HG02798 (cell line): ENCODE measurements around the gene SMC2.

Experiments used
- ATAC-seq: cut with Tn5 transposase; IDR thresholded peaks from one replicate; pipeline ENCODE4 v1.9.1; 2021; ENCODE audit warnings: mild to moderate bottlenecking; ENCODE audit not compliant: unreplicated experiment, poor library complexity

Gene SMC2

DNA sequence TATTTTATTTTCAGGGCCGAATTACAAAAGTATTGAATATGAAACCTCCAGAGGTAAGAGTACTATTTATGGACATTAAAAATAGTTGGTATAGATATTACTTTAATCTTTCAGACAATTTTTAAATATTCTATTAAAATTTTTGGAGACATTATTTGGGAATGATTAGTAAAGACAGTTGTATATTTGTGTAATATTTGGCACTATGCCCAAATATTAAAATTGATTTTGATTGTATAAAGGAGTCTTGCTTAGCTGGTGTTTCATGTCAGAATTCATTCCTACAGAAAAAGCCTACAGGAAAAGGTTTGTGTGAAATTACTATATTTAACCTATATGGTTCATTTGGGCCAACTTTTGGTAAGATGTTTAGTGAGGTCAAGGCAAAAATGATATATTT lies 5.5 kb downstream of the SMC2 start:
- ATAC-seq = no peak

DNA sequence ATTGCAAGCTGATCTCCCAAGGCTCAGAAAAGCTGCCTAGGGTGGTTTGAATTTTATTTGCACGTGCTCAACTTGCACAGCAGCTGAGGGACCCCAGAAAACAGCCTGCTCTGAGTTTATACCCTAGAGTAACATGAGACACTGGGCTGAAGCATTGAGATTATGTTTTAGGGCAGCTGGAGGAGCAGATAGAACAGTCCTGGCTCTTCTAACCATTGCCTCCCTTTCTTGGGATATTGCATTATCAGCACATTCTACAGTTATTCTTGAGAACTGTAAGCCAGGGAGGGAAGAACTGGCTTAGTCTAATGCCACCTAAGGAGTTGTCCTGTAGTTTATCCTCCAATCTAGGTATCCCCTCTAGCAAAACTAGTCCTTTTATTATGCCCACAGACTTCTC lies 10.3 kb downstream of the SMC2 start:
- ATAC-seq = no peak

DNA sequence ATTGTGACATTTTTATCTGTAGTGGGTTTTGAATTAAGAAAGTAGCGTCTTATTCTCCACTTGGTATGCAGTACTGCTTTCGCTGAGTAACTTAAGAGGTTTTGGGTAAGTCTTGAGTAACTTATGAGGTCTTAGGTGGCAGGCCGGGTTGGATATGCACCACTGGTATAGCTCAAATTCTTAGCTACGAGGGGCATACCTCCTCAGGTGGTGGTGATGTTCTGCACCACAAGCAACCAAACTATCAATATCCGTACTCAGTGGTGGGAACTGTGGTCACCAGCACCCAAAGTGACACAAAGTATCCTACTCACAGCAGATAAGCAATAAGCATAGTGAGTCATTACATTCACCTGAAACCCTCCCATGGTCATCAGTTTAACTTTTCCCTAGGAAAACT lies 13.7 kb downstream of the SMC2 start:
- no peak for ATAC-seq

DNA sequence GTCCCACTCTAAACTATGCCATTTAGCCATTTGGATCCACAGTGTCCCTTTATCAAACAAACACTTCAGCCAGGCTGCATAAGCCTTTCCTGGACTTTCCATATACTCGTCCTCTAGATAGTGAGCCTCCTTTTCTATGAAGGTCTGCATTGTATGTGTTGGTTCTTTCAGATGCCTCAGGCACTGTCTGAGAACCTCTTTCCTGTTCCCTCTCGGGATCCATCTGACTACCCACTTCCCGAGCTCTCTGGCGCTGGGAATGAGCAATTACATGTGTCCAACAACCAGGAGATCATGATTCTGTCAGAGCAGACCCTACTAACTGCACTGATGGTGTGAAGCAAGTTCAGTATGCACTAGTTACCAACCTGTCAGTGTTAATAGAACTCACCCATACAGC lies 14.2 kb downstream of the SMC2 start:
- ATAC-seq = no peak

DNA sequence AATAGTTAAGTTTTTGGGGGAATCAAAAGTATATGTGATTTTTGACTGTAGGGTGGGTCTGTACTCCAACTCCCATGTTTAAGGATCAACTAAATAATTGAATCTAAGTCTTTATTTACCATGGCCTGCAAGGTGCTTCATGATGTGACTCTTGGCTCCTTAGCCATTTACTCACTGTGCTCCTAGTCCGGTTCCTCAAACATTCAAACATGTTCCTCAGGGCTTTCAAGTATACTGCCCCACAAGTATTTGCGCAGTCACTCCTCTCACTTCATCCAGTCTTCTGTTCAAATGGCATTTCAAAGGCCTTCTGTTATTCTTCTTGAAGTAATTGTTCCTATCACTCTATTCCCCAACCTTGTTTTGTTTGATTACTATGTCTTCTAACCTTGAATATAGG lies 16.4 kb downstream of the SMC2 start:
- no peak for ATAC-seq

DNA sequence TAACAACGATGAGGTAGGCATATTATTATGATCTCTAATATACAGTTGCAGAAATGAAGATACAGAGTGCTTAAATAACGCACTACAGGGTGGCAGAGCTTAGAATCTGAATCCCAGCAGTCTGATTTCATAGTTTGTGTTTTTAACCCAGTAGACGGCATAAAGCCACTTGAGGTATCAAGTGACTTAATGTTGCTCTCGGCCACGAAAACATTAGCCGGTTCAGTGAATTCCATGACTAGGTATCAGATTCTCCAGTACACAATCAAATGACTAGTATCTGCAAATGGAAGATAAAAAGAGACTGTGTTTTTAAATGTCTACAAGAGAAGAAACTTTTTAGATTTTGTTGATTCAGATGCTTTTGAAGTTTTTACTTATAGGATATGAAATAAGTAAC lies 24.8 kb downstream of the SMC2 start:
- ATAC-seq = no peak

DNA sequence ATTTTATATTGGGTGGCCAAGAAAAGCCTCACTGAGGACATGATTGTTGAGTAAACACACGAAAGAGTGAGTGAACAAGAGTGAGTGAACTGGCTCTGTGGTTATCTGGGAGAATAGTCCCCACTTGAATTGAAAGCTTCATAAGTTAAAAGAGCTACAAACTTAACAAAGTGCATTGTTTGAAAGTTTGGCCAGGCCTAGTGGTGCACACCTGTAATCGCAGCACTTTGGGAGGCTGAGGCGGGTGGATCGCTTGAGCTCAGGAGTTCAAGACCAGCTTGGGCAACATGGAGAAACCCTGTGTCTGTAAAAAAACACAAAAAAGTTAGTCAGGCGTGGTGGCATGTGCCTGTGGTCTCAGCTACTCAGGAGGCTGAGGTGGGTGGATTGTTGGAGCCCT lies 26.9 kb downstream of the SMC2 start:
- ATAC-seq = no peak

DNA sequence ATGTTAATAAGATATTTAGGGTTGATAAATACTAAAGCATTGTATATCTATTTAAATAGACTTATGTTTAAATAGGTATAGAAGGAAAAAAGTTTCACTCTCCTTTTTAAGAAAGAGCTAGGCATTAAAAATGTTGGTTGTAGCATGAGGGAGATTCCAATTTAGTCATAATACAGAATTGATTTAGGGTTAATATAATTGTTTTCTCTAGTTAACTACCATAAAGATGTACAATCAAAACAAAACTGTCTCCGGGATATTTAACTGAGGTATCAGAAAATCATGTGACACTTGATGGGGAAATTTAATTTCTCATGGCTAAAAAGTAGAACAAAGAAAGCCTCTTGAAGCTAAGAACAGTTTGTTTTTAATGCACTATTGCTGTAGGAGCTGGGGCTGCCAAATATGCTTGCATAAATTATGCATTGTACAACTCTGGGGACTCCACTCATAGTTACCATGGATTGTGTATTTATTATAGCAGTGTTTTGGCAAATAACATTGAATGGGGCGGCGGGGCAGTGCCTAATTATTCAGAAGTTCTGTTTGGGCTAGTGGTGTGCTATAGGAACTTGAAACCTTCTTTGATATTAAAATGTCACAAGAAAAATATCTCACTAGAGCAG lies 44.2 kb downstream of the SMC2 start:
- no peak for ATAC-seq

DNA sequence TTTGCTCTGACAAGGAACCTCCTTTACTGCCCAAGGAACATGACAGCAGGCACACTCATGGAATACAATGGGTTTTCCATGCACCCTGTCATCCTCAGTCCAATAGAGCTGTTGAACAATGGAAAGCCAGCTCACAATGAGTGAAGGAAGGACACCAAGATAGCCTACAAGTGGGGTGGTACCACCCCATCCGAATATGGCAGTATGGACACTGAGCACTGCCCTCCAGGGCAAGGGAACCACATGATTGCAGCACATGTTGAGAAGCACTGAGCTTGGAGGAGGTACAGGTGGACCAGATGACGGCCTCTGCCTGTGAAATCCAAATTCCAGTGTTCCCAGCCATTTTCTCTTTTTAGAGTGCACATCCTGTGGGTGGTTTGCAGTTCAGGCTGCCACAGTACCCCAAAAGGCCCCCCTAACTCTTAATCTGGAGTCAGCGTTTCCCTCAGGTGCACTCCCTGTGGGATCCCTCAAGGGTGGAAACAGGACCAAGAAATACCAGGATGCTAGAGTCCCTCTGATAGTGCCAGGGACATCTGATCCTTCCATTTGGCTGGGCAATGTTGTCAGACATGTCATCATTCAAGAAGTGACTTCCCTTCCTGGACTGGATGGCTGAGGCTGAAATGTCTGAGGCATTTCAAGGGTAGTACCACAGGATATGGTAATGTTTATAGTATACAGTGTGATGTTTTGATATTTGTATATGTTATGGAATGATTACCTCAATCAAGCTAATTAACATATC lies 48.9 kb downstream of the SMC2 start:
- ATAC-seq = no peak

DNA sequence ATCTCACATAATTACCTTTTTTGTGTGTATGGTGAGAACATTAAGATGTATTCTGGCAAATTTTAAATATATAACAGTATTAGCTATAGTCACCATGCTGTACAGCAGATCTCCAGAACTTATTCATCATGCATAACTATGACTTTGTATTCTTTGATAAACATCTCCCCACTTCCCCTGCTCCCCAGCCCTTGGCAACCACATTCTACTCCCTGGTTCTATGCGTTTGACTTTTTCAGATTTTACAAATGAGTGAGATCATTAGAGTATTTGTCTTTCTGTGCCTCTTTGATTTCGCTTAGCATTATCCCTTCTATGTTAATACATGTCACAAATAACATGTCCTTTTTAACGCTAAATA lies 49.4 kb downstream of the SMC2 start:
- ATAC-seq = no peak

DNA sequence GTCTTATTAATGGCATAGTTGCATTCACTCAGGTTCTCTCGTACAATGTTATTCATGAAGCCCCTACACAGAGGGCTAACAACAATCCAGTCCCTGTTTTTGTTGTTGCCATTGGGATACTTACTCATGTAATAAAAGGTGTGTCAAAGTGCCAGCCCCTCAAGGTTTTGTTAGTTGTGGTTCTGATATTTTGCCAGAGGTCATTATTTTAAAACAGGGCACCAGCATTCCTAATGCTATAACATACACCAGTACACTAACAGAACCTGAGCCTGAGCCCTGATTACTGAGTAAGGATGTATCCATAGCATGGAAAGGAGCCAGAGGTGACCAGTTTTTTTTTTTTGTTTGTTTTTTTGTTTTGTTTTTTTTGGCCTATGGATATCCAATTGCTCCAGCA lies 50.2 kb downstream of the SMC2 start:
- ATAC-seq = no peak

DNA sequence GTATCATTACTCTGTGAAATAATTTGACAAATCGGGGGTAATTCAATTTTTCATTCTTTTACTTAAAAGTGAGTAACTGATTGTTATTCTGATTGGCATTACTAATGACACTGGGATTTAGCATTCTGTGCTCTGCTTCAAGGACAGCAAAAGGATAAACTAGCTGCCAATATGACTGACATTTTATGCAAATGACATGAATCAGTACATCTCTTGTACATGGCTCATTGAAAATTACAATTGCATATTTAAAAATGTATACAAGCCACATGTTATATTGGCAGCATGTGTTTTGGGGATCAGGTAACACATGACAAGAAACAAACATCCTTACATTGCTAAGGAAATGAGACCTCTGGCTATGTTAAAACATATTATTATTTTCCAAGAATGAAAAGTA lies 79.0 kb downstream of the SMC2 start:
- no peak for ATAC-seq

DNA sequence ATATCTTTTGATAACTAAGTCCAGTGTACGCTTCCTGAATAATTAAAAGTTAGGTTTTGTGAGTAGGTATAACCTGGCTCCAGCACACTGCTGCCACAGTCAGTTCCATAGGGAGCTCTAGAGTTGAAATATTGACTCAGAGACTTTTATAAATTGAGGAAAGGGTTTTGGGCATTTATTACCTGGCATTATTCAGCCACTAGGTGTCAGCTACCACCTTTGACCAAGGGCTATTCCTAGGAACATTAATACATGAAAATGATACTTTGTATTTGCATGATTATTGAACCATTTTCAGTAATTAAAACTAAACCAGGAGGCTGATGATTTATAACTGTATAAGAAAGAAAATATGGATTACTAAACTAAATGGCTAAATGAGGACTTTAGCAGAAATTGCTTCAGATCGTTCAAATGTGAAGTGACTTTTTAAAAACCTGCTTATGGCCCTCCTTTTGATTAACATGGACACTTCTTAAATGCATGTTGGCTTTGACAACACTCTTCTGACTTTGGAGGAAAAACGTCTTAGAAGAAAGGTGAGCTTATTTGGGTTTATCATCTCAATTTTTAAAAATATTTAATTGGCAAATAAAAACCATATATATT lies 83.0 kb downstream of the SMC2 start:
- peak; percentile 55 for ATAC-seq

DNA sequence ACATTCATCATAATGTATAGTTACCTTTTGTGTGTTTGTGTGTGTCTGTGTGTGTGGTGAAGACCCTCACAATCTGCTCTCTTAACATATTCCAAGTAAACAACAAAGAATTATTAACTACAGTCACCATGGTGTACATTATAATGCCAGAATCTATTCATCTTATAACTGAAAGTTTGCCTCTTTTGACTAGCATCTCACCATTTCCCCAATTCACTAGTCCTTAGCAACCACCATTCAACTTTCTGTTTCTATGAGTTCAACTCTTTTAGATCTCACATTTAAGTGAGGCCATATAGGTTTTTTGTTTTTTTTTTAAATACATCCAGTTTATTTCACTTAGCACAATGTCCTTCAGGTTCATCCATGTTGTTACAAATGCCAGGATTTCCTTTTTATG lies 83.6 kb downstream of the SMC2 start:
- peak; percentile 85 for ATAC-seq
